ENCODE data around the gene GRSF1. TPM values are rescaled to one million over a fixed set of nuclear protein-coding genes. Genes with fewer than 3 reads are reported as not detected.
"Not testable (repeated sequence)": the region's sequence is repeated elsewhere in the genome, so short reads cannot be mapped to it uniquely, and the experiment has no call there.

Gene GRSF1, protein sequence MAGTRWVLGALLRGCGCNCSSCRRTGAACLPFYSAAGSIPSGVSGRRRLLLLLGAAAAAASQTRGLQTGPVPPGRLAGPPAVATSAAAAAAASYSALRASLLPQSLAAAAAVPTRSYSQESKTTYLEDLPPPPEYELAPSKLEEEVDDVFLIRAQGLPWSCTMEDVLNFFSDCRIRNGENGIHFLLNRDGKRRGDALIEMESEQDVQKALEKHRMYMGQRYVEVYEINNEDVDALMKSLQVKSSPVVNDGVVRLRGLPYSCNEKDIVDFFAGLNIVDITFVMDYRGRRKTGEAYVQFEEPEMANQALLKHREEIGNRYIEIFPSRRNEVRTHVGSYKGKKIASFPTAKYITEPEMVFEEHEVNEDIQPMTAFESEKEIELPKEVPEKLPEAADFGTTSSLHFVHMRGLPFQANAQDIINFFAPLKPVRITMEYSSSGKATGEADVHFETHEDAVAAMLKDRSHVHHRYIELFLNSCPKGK
- 10 to 100 TPM; 79.3 to 86.0 TPM for total RNA-seq
- long read RNA-seq, full-length matches to known transcripts: 167 of 195 reads
- long read RNA-seq, partial matches to known transcripts: 14 of 195 reads
- long read RNA-seq, other reads (novel, unspliced or antisense): 14 of 195 reads

DNA sequence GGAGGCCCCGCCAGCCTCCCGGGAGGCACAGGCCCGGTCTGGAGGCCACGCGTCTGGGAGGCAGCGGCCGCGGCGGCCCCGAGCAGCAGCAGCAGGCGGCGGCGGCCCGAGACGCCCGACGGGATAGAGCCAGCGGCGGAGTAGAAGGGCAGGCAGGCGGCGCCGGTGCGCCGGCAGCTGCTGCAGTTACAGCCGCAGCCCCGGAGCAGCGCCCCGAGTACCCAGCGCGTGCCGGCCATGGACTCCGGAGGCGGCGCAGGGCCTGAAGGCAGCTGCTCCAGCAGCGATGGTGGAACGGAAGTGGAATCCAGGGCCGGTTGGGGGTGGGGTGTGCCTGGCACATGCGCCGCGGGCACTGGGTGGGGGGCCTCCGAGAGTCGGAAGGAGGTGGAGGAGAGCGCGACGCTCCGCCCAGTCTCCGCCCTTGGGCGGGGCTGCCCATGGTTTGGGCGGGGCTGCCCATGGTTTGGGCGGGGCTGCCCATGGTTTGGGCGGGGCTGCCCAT lies at the start of gene GRSF1:
GRSF1 (minus strand) TSS at position 302 of the 505 bp plus-strand sequence; CDS start at position 239, 63 bp downstream.
- intact Hi-C loops (cut with DNase I, micrococcal nuclease): loop anchor here in 1 of 2 donors (5.0 to 10.0 kb wide), 2 partner anchors 135 to 153 kb away; partner anchors contain the start of gene DCK
- peak; percentile 90 for ATAC-seq
- DNase-seq: peak; percentile 97 to 98

DNA sequence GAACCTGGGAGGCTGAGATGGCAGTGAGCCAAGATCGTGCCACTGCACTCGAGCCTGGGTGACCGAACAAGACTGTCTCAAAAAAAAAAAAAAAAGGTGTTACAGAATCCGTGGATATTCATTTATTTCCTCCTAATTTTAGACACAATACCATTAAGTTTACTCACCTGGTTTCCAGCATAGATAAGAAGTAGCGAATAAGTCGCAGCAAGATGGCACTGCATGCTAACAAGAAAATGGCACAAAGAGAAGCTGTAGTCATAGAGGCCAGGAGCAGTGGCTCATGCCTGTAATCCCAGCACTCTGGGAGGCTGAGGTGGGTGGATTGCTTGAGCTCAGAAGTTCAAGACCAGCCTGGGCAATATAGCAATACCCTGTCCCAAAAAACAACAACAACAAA lies 45.5 kb upstream of the GRSF1 start:
- no peak for DNase-seq
- intact Hi-C loops (cut with DNase I, micrococcal nuclease): no loop called here
- ATAC-seq: no peak

DNA sequence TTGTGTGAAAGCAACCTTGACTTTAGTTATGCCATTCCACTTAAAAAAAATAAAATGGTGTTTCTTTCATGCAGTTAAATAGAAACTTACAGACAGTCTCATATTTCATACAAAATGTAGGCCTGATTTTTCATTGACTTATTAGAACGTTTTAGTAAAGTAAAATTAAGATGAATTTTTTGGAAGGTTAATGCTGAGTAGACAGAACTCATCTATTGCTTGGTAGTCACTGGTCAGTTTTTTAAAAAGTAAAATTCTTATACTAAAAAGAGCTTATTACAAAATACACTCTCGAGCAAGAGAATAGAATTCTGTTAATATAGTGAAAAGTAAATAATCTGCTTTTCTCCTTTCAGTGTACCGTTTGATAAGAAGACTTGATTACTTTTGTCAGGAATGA lies 41.0 kb upstream of the GRSF1 start:
- ATAC-seq (no peak), DNase-seq (no peak)
- intact Hi-C loops (cut with DNase I, micrococcal nuclease): no loop called here

DNA sequence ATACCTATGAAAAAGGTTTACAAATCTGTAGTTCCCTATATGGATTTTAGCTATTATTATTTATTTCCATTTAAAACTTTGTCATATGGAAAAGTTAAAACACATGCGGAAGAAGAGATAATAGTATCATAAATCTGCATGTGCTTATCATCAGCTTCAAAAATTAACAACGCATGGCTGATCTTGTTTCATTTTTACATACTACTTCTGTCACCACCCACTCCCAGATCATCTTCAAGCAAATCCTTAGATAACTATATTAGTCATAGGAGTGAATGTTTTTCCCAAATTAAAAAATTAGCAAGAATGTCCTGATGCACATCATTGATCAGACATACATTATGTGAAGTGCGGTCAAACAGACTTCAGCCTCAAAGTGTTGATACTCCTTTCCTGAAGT lies 37.9 kb upstream of the GRSF1 start:
- ATAC-seq: no peak
- intact Hi-C loops (cut with DNase I, micrococcal nuclease): no loop called here
- DNase-seq: no peak

DNA sequence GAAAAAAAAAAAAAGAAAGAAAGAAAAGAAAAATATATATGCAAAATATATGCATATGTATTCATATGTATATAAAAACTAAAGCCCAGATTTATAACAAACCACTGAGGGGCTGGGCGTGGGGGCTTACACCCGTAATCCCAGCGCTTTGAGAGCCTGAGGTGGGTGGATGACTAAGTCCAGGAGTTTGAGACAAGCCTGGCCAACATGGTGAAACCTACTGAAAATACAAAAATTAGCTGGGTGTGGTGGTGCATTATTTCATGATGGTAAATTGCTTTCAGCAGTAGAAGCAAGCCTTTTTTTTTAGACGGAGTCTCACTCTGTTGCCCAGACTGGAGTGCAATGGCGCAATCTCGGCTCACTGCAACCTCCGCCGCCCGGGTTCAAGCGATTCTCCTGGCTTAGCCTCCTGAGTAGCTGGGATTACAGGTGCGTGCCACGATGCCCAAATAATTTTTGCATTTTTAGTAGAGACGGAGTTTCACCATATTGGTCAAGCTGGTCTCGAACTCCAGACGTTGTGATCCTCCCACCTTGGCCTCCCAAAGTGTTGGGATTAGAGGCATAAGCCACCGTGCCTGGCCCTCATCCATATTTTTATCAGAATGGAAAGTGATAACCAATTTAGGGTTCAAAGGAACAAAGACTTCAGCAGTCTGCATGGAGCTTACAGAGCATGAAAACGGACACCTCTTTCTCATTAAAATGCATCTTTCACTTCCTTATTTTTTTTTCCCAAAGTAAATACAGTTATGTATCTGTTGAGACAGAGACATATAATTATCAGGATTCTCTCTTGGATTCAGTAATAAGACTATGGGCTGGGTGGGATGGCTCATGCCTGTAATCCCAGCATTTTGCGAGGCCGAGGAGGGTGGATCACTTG lies 34.8 kb upstream of the GRSF1 start:
- intact Hi-C loops (cut with DNase I, micrococcal nuclease): no loop called here
- no peak for ATAC-seq
- DNase-seq: no peak

DNA sequence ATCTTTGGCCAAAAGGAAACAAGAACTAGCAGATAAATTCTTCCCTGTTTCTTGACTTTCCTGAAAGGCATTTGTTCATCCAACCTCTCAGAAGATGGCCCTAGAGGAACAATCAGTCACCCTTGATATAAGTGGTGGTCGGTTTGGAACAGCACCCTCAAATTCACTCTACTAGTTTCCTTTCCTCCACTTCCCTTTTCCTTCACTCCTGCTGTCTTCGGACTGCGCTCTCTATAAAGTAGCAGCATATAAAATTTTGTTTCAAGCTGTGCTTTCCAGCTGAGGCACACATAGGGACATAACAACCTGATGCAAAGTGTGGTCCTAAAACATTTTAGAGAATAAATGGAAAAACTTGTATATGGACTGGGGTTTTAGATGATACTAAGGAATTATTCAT lies 33.5 kb upstream of the GRSF1 start:
- ATAC-seq: no peak

DNA sequence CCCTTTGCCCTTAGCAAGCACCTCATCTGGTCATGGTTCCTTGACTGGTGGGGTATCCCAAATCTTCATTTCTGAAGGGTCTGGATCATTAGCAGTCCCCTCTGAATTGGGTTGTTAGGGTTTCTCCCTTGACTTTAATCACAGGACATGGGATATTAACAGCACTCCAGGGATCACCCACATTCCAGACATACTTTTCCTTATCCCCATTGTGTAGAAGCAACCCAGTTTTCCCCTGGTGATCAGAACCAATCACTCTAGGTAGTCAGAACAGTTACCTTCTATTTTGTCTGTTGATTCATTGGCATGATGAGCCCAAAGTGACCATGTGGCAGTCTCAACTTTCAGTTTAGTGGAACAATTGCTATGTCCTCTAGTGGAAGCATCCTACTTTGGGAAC lies 29.1 kb upstream of the GRSF1 start:
- intact Hi-C loops (cut with DNase I, micrococcal nuclease): no loop called here
- DNase-seq (no peak), ATAC-seq (no peak)

More for the DNA sequence above, 33.5 kb upstream of the GRSF1 start:
- intact Hi-C loops (cut with DNase I, micrococcal nuclease): no loop called here
- DNase-seq: no peak

DNA sequence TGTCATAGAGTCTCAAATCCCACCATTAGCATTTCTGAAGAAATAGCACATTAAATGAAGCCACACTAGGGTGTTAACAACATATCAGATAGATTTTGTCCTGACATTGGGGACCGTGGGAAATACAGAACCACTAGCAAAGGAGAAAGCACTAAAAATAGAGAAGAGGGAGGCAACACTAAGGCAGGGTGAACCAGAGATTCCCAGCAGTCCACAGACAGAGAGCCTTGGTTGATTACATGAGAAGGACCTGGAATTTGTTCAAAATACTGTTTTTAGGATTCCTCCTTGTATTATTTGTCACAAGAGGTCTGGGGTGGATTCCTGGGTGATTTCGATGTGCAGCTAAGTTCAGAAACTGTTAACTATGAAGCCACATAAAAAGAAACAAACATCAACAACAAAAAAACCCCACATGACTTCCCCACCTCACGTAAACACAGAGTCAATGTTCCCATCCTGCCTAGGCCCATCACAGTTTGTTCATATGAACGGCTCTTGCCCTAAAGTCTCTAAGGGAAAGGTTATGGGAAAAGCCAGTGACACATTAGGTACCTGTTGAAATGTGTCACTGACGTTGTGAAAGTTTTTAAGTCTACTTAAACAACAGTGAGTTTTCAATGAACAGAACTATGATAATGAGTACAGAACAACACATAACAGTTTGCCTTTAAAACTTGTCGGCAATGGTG lies 23.6 kb upstream of the GRSF1 start:
- intact Hi-C loops (cut with DNase I, micrococcal nuclease): no loop called here
- DNase-seq (no peak), ATAC-seq (no peak)

DNA sequence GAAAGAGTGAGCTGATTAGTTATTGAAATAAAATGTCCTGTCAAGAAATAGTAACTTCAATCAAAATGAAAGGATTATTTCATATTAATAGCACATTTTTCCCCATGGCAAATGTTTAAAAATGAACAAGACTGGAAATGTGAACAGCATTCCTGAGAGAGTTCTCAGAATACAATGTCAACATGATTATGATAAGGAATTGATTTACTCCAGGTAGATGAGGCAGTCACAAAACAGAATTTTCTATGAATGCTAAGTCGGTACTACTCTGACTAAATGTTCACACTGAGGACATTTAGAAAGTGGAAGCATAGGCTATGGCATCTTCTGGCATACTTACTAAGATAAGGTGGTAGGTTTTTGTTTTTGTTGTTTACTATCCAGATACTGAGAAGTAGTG lies 19.4 kb upstream of the GRSF1 start:
- no peak for DNase-seq
- intact Hi-C loops (cut with DNase I, micrococcal nuclease): no loop called here
- no peak for ATAC-seq

DNA sequence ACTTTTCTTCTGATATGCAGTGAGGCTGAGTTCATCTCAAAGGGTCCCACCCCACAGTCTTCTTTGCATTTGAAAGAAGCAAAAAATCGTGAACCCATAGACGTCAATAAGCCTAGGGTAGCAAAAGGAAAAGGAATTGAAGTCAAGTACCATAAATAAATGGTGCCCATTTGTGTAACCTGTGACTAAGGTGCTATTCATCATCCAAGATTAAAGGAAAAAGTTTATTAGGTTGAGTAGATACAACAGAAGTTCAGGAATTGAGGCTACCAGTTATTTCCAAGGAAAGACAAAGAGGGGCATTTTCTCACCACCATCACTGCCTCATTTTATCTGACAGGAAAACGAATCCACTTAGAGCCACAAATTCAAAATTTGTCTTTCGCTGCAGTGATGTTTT lies 18.8 kb upstream of the GRSF1 start:
- ATAC-seq (no peak), DNase-seq (no peak)
- intact Hi-C loops (cut with DNase I, micrococcal nuclease): no loop called here

DNA sequence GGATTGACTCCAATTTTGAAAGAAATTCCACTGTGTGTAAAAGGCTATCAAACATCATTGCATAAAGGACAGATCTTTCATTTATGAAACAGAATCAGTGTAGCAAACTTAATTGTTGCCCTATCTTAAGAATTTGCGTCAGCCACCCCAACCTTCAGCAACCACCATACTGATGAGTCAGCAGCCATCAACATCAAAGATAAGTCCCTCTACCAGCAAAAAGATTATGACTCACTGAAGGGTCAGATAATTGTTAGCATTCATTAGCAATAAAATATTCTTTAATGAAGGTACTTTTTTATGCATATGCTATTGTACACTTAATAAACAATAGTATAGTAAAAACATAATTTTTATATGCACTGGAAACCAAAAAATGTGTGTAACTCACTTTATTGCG lies 15.8 kb upstream of the GRSF1 start:
- DNase-seq: no peak
- no peak for ATAC-seq
- intact Hi-C loops (cut with DNase I, micrococcal nuclease): no loop called here

DNA sequence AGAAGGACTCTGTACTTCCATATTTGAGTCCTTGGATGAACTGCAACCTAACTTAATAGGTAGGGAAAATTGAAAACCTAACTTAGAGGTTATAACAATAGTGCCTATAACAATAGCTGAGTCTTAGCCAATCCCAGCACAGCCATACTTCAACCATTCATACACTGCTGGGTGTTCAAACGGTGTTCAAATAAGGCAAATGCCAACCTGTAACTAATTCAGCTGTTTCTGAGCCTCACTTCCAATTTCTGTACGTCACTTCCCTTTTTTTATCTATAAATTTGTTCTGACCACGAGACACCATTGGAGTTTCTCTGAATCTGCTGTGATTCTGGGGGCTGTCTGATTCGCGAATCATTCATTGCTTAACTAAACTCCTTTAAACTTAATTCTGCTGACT lies 9.6 kb upstream of the GRSF1 start:
- intact Hi-C loops (cut with DNase I, micrococcal nuclease): no loop called here
- ATAC-seq: no peak
- DNase-seq: no peak

DNA sequence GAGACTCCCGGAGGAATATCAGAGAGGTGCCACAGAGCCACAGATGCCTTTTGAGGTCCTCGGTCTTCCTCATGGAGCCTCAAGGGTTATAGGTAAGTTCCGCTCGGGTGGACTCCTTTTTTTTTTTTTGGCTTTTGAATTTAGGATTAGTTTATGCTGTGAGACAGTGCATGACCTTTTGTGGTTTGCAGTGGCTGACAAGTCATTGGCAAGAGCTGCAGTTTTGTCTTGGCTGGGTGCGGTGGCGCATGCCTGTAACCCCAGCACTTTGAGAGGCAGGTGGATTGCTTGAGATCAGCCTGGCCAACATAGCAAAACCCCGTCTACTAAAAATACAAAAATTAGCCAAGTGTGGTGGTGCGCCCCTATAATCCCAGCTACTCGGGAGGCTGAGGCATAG lies 4.5 kb upstream of the GRSF1 start:
- DNase-seq (no peak), ATAC-seq (no peak)
- intact Hi-C loops (cut with DNase I, micrococcal nuclease): no loop called here

DNA sequence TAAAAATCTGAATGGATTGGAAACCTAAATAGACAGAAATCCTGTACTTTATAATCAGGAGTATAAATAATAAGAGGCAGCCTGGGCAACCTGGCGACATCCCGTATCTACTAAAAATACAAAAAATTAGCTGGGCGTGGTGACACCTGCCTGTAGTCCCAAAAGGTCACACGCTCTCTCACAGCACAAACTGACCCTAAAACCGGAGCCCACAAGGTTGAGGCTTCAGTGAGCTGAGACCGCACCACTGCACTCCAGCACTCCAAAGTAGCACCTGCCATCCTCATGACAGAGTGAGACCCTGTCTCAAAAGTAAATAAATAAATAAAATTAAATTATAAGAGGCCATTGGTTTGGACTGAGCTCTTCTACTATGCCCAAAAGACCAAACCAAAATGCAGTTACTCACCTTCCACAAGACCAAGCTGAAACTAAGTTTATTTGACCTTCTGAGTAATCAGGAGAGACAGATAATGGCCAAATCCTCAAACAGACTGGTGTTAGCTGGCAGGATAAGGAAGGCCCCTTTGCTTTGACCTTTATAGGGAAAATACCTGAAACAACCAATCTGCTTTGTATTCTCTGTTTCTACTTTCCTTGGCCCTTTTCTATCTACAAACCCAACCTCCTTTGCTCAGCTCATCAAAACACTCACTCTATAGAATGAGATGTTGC lies 3.2 kb upstream of the GRSF1 start:
- ATAC-seq (no peak), DNase-seq (no peak)
- intact Hi-C loops (cut with DNase I, micrococcal nuclease): no loop called here

DNA sequence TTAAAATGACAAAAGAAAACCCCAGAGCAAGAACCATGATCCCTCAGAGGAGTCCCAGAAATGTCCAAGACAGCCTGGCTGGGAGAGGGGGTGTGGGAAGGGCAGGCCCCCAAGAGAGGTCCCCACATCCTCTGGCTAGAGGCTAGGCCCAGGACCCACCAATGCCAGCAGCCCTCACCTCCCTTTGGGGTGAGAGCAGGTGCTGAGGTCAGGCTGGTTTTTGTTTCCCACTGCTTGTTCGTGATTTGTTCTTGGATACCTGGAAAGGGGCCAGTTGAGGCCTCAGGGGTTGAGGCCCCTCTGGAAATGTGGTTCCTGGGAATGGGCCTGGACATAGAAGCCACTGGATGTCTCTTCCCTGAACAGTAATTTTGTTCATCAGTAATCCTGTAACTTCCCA lies 2.3 kb upstream of the GRSF1 start:
- ATAC-seq (no peak), DNase-seq (no peak)
- intact Hi-C loops (cut with DNase I, micrococcal nuclease): no loop called here

DNA sequence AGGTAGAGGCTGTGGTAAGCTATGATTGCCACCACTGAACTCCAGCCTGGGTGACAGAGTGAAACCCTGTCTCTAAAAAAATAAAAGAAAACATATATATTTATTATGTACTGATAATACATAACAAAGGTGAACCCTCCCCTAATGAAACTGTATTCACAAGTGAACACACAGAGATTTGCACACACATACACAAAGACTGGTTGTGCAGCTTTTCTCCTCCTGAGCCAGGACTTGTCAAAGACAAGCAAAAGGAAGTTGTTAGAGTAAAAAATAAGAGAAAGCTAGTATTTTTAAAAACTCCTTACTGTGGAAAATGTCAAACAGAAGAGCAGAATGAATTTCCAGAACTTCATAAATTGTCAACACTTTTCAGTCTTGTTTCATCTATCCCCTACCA lies 1.5 kb upstream of the GRSF1 start:
- no peak for ATAC-seq
- intact Hi-C loops (cut with DNase I, micrococcal nuclease): no loop called here
- no peak for DNase-seq

DNA sequence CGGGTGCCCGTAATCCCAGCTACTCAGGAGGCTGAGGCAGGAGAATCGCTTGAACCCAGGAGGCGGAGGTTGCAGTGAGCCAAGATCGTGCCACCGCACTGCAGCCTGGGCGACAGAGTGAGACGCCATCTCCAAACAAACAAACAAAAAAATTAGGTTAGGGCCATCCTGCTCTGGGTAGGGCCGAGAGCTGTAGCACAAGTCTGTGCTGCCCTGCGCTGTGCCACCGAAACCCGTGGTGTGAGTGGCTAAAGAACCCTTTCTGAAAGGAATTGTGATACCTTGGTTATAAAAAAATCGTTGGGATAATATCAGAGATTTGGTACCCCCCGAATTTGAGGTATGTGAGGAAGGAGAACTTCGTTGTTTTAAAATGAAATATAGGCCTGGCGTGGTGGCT lies 941 bp upstream of the GRSF1 start:
- ATAC-seq; intact Hi-C loops (cut with DNase I, micrococcal nuclease): not testable (repeated sequence)
- DNase-seq: peak in 1 of 2 donors; percentile 28

DNA sequence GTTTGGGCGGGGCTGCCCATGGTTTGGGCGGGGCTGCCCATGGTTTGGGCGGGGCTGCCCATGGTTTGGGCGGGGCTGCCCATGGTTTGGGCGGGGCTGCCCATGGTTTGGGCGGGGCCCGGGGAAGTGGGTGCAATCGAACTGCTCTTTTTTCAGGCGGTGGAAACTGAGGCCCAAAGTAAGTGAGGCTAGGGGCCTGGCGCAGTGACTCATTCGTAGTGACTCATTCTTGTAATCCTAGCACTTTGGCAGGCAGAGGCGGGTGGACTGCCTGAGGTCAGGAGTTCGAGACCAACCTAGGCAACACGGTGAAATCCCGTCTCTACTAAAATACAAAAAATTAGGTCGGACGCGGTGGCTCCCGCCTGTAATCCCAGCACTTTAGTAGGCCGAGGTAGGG lies 447 bp upstream of the GRSF1 start:
- ATAC-seq; intact Hi-C loops (cut with DNase I, micrococcal nuclease): not testable (repeated sequence)
- DNase-seq: peak; percentile 64 to 65
